IPS-15b (cell line): Measurements from ENCODE around the gene TOR1AIP2.
"Not testable (repeated sequence)": the region's sequence is repeated elsewhere in the genome, so short reads cannot be mapped to it uniquely, and the experiment has no call there.

ENCODE experiments used
- H3K27me3 ChIP-seq: one replicate; pipeline ENCODE4 v1.6.1; 2013; ENCODE audit warnings: low read length; ENCODE audit not compliant: control insufficient read depth, insufficient read depth
- H3K36me3 ChIP-seq: one replicate; pipeline ENCODE4 v1.6.1; 2013; ENCODE audit warnings: low read length; ENCODE audit not compliant: control insufficient read depth, insufficient read depth
- H3K4me1 ChIP-seq: one replicate; pipeline ENCODE4 v1.6.1; 2013; ENCODE audit warnings: mild to moderate bottlenecking, low read length; ENCODE audit not compliant: control insufficient read depth, insufficient read depth
- H3K4me3 ChIP-seq: one replicate; pipeline ENCODE4 v1.5.1; 2013; ENCODE audit warnings: low read depth, low read length
- H3K9ac ChIP-seq: one replicate; pipeline ENCODE4 v1.6.1; 2013; ENCODE audit warnings: low read depth, mild to moderate bottlenecking, low read length
- H3K9me3 ChIP-seq: one replicate; pipeline ENCODE4 v1.6.1; 2013; ENCODE audit warnings: mild to moderate bottlenecking, low read length; ENCODE audit not compliant: control insufficient read depth, insufficient read depth

TOR1AIP2 gene

DNA sequence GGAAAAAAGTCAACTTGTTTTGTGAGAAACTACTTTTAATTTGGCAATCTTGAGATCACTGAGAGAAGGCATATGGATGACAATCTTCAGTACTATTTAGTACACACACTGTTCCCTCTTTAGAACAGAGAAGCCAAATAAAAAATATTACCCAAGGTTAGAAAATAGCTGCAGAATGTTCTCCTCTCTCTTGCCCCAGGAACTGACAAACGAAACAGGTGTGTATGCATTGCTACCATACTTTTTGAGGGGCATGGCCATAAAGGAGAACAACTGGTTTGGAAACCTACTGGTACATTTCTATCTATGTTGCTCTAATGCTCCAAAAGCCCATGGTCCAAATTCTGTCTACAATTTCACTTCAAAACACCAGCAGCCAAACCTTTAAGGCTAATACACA is 5.7 kb downstream of the TOR1AIP2 start:
- Histone ChIP-seq H3K9ac (no peak overlapping the region), H3K36me3 (no peaks in the 10 kb centered on the region), H3K4me1 (no peaks in the 10 kb centered on the region), H3K27me3 (no peaks in the 10 kb centered on the region), H3K9me3 (no peaks in the 10 kb centered on the region), H3K4me3 (no peak overlapping the region)

DNA sequence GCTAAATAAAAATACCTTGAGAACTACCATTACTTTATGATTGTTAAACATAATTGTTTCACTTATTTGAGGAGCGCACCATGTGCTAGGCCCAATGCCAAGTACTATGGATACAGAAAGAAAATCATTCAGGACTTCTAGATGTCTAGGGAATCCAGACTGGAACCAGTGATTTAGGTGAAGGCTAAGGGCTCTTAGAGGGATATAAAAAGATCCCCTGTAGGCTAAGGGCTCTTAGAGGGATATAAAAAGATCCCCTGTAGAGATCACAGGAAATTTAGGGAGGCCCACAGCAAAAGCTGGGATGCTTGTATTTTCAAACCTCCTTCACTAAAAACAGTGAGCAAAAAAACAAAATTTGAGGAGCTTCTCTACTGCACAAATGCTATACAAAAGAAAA is 6.7 kb downstream of the TOR1AIP2 start:
- Histone ChIP-seq H3K4me3 (no peak overlapping the region), H3K9ac (no peak overlapping the region), H3K36me3 (no peaks in the 10 kb centered on the region), H3K27me3 (no peaks in the 10 kb centered on the region), H3K9me3 (no peaks in the 10 kb centered on the region), H3K4me1 (no peaks in the 10 kb centered on the region)

DNA sequence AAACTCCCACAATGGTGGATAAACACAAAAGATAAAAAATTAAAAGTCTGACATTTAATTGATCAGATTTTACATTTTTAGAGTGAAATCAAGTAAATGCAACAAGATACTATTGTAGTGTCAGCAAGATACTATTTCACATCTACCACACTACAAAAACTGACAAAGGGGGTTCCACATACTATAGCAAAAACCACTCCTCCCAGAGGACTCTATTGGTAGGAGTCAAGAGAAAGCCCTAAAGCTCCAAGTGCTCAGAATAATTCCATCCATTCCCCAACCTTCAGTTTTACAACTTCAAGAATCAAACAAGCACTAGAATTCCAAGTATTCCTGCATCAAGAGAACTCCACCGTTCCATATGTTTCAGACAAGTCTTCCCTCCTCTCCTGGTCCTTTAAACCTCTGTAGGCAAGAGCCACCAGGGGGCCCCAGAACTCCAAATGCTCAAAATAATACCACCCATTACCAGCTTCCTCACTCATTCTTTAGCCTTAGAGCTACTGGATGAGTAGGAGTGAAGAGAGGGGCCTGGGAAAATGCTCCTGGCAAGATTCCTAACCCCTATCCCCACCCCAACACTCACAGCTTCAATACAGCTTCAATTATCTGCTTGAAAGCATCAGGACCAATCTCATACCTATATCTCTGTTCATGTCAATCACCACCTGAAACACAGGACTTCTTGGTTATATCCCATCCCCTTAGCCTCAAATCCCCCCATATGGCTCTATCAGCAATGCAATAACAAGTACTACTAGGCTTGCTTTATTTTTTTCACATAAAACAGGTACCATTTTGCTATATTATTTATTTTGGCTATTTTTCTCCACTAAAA is 9.9 kb downstream of the TOR1AIP2 start:
- H3K4me1 ChIP-seq, result no peaks in the 10 kb centered on the region

DNA sequence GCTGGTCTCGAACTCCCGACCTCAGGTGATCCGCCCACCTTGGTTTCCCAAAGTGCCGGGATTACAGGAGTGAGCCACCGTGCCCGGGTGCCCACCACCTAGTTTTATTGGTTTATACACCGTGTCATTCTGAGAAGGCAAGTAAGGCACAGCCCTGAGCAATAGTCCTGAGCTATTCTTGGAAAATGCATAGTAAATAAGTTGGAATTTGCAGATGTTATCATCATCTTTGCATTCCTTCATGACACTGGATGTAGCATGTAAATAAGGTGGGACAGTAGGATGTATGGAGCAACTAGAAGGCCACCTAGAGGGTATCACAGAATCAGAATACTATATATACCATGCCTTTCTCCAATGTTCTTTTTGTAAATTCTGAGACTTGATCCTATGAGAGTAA is 11.0 kb downstream of the TOR1AIP2 start:
- Histone ChIP-seq H3K4me1 (no peaks in the 10 kb centered on the region), H3K27me3 (no peaks in the 10 kb centered on the region), H3K9me3 (no peaks in the 10 kb centered on the region), H3K4me3 (no peak overlapping the region), H3K9ac (no peak overlapping the region), H3K36me3 (no peaks in the 10 kb centered on the region)

More for the DNA sequence above, 9.9 kb downstream of the TOR1AIP2 start:
- Histone ChIP-seq H3K9me3 (no peaks in the 10 kb centered on the region), H3K9ac (no peak overlapping the region), H3K36me3 (no peaks in the 10 kb centered on the region), H3K4me3 (no peak overlapping the region), H3K27me3 (no peaks in the 10 kb centered on the region)

DNA sequence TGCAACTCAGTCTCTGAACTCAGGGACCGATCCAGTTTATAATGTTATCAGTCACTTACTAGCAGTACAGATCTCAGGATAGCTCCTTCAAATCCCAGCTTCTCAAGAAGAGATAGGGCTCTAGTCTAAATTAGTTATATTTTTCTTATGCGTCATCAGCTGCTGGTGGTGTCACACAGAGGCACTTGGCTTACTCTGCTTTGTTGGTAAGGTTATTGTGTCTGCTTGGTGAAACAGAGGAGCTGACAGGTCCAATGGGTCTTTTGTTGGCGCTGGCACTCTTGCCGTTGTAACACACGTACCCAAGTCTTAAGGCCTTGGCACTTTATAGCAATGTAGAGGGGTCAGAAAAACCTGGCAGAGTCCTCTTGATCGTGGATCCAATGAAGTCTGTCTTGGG is 12.2 kb downstream of the TOR1AIP2 start:
- no peak overlapping the region for H3K9ac ChIP-seq
- no peaks in the 10 kb centered on the region for H3K9me3 ChIP-seq
- no peaks in the 10 kb centered on the region for H3K27me3 ChIP-seq
- H3K4me3 ChIP-seq, result no peak overlapping the region
- no peaks in the 10 kb centered on the region for H3K4me1 ChIP-seq
- no peaks in the 10 kb centered on the region for H3K36me3 ChIP-seq

DNA sequence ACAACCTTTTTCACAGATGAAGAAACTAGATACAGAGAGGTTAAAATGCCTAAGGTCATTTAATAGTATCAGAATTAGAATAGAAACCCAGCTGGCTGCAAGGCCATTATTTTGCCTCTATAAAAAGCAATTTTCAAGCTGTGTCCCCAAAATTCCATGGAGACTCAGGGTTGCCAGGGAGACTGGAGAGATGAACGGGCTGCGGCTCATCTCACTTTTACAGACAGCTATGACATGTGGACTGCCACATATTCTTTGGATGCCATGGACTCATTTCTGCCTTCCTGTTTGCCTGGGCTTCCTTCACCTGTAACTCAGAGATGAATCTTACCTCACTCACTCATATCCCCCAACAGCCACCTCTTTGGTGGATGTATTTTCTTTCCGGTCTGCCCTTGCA is 17.0 kb downstream of the TOR1AIP2 start:
- Histone ChIP-seq H3K27me3 (no peaks in the 10 kb centered on the region), H3K9me3 (no peaks in the 10 kb centered on the region), H3K4me1 (no peaks in the 10 kb centered on the region), H3K9ac (no peak overlapping the region), H3K36me3 (no peaks in the 10 kb centered on the region), H3K4me3 (no peak overlapping the region)

DNA sequence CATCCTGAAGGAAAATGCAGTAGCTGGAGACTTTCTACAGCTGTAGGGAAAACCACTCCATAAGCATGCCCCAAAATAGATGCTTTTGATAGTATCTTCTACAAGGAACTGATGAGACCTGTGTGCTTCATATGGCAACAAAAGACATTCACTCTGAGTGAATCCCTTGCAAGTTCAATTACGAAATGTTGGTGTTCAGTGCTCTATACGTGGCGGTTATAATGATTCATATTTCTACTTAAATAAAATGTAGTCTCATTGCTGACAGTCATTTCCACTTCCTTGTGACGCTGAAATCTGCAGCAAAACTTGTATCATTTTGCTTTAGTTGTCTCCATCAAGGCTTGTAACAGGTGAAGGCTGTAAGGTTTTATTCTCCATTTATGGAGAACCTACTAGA is 20.6 kb downstream of the TOR1AIP2 start:
- Histone ChIP-seq H3K9ac (no peak overlapping the region), H3K4me3 (no peak overlapping the region), H3K4me1 (no peaks in the 10 kb centered on the region), H3K9me3 (no peaks in the 10 kb centered on the region), H3K27me3 (no peaks in the 10 kb centered on the region), H3K36me3 (no peaks in the 10 kb centered on the region)

DNA sequence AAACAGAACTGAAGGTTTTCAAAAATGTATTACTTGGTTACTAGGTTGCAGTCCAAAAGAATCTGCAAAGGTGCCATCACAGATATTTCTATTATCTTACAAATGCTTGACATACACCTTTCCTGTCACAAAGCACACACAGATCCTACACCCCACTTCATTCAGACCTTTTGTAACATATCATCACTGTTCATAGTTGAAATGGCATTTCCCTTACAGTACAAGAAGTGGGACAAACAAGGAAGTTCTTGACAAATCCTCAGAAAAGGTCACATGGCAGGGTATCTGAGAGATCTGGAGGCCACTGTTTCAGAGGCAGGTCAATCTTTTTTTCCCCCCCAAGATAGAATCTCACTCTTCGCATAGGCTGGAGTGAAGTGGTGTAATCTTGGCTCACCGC is 21.3 kb downstream of the TOR1AIP2 start:
- no peak overlapping the region for H3K4me3 ChIP-seq
- H3K27me3 ChIP-seq, result no peaks in the 10 kb centered on the region
- no peak overlapping the region for H3K9ac ChIP-seq
- H3K4me1 ChIP-seq, result no peaks in the 10 kb centered on the region
- no peaks in the 10 kb centered on the region for H3K9me3 ChIP-seq
- no peaks in the 10 kb centered on the region for H3K36me3 ChIP-seq

DNA sequence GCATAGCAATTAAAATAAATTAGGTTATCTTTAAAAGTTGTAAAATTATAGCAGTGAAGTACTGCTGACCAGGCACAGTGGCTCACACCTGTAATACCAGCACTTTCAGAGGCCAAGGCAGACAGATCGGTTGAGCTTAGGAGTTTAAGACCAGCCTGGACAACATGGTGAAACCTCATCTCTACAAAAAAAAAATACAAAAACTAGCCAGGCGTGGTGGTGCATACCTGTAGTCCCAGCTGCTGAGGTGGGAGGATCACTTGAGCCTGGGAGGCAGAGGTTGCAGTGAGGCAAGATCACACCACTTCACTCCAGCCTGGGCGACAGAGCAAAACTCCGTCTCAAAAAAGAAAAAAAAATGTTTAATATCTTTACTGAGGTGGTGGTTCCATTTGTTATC is 21.8 kb downstream of the TOR1AIP2 start:
- H3K4me1 ChIP-seq, H3K27me3 ChIP-seq, H3K36me3 ChIP-seq, H3K4me3 ChIP-seq, H3K9ac ChIP-seq, H3K9me3 ChIP-seq: not testable (repeated sequence)

DNA sequence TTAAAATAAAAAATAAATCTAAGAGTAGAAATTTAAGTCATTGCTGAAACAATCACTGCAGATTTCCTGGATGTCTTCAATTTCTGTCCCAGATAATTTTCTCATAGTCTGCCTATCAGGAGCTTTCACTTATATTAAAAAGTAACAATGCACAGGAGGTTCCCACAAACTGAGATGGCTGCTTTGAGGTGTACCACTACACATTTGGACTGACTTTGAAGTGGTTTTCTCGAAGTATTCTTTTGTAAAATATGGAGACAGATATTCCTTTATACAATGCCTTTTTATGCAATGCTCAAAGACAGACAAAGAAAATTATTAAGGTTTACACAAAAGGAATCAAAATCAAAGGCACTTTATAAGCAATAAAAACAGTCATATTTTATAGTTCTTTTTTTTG is 24.5 kb downstream of the TOR1AIP2 start:
- Histone ChIP-seq H3K4me3 (no peak overlapping the region), H3K4me1 (no peaks in the 10 kb centered on the region), H3K27me3 (no peaks in the 10 kb centered on the region), H3K9ac (no peak overlapping the region), H3K9me3 (no peaks in the 10 kb centered on the region), H3K36me3 (peaks cover 4% of the 10 kb centered on the region)

DNA sequence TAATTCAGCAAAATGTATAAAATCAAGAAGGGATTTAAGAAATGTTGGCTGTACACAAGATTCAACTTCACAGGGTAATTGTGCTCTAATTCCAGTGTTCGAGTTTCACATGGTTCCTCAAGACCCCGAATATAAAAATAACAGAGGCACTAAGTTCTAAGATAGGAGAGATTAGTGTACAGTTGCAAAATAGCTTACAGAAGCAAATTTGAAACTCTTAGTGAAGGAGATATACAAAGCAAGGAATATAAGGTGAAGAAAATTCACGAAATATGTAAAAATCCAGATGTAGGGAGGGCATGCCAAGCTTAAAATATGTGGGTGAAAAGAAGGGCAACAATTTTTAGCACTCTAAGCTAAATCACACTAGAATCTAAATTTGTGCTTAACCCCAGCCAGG is 29.4 kb downstream of the TOR1AIP2 start:
- H3K36me3 ChIP-seq, result peaks cover 12% of the 10 kb centered on the region
- H3K9me3 ChIP-seq, result no peaks in the 10 kb centered on the region
- no peaks in the 10 kb centered on the region for H3K4me1 ChIP-seq
- H3K27me3 ChIP-seq, result no peaks in the 10 kb centered on the region
- no peak overlapping the region for H3K4me3 ChIP-seq
- H3K9ac ChIP-seq, result no peak overlapping the region

DNA sequence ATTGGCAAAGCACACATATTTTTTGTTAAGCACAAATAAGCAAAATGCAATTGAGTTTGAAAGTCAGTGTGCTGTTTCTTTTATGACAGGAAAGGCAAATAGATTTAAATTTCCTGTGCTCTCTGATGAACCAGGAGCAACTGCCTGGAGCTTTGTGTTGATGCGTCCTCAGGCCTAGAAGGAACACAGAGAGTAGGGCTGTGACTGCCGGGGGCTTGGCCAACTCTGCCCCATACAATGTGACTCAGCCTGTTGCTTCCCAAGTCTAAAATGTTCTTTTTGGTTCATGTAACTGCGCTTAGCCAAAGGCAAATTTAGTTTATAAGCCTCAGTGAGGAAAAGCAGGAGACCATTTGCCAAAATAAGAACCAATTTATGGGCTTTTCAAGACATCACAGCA is 37.5 kb downstream of the TOR1AIP2 start:
- Histone ChIP-seq H3K4me3 (no peak overlapping the region), H3K4me1 (no peaks in the 10 kb centered on the region), H3K9ac (no peak overlapping the region), H3K27me3 (no peaks in the 10 kb centered on the region), H3K36me3 (no peaks in the 10 kb centered on the region), H3K9me3 (no peaks in the 10 kb centered on the region)
